A549 (cell line): Measurements from ENCODE around the gene CAMTA1. TPM values are rescaled to one million over a fixed set of nuclear protein-coding genes. Genes with fewer than 3 reads are reported as not detected.

Experiments used
- ATAC-seq, 2 experiments: fragments of 200-7000 bp in 1 of 2; fragments of >200 bp in 1 of 2; cut with Nextera tagmentation in 1 of 2; cut with Tn5 transposase in 1 of 2; 3 replicates each; pipeline versions ENCODE4 v1.8.0 to v1.9.1; 2018 to 2020; ENCODE audit warnings: mild to moderate bottlenecking in 1 of 2, moderate library complexity in 1 of 2
- CTCF ChIA-PET: fragments of 300-600 bp; sonication (Branson Sonifier 250); formaldehyde crosslinking; extraction: SDS; loops from one replicate; lab custom pipeline; 2021; ENCODE audit warnings: antibody characterized with exemption, inconsistent platforms; lab: Yijun Ruan, JAX
- POLR2A ChIA-PET: fragments of 350-600 bp; formaldehyde crosslinking; extraction: SDS; loops from one replicate; lab custom pipeline; 2021; ENCODE audit warnings: antibody characterized with exemption, inconsistent platforms; lab: Yijun Ruan, JAX
- DNase-seq, 2 experiments: peaks; one replicate each; pipeline versions ENCODE4 v3.0.0 to v3.0.0-alpha.2; 2011 to 2016; ENCODE audit warnings: low read depth in 1 of 2, low spot score in 1 of 2
- FAIRE-seq: peaks from 2 replicates; lab custom pipeline; 2011; peaks lifted over from hg19 to GRCh38; lab: Jason Lieb, UNC
- H3K27ac ChIP-seq, 2 experiments: fragments of >200 bp; sonication (Bioruptor Twin); formaldehyde crosslinking; 3 replicates each; pipeline ENCODE4 v1.5.1; 2016 to 2017
- H3K4me1 ChIP-seq: fragments of >200 bp; sonication (Bioruptor Twin); formaldehyde crosslinking; 3 replicates; pipeline ENCODE4 v1.6.1; 2016
- H3K4me2 ChIP-seq: fragments of >200 bp; sonication (Bioruptor Twin); formaldehyde crosslinking; 3 replicates; pipeline ENCODE4 v1.6.1; 2016
- H3K4me3 ChIP-seq: fragments of >200 bp; sonication (Bioruptor Twin); formaldehyde crosslinking; 3 replicates; pipeline ENCODE4 v1.5.1; 2016
- H3K9me3 ChIP-seq: fragments of >200 bp; sonication (Bioruptor Twin); formaldehyde crosslinking; 3 replicates; pipeline ENCODE4 v1.6.1; 2016
- BHLHE40 ChIP-seq: IDR thresholded peaks from 2 replicates; pipeline ENCODE4 v1.6.1; 2012; ENCODE audit warnings: low read depth, low read length, inconsistent platforms
- CEBPB ChIP-seq, 2 experiments: fragments of >200 bp in 1 of 2; sonication (Bioruptor Twin) in 1 of 2; formaldehyde crosslinking in 1 of 2; IDR thresholded peaks; 2 replicates each; pipeline ENCODE4 v1.6.1; 2012 to 2016
- CHD4 ChIP-seq: fragments of 200-600 bp; sonication (generic); IDR thresholded peaks from 2 replicates; pipeline ENCODE4 v1.6.1; 2016; ENCODE audit warnings: antibody characterized with exemption, mild to moderate bottlenecking, borderline replicate concordance
- EP300 ChIP-seq, 2 experiments: fragments of >200 bp; sonication (Bioruptor Twin); formaldehyde crosslinking; IDR thresholded peaks; 2 replicates in 1 of 2; 3 replicates in 1 of 2; pipeline ENCODE4 v1.6.1; 2016 to 2017
- FOSB ChIP-seq: fragments of 250-450 bp; sonication (Bioruptor Pico); IDR thresholded peaks from 2 replicates; pipeline ENCODE4 v1.5.0; 2020; ENCODE audit warnings: mild to moderate bottlenecking, moderate library complexity
- FOSL2 ChIP-seq, 2 experiments: fragments of 450-650 bp in 1 of 2; fragments of >200 bp in 1 of 2; sonication (Bioruptor Twin) in 1 of 2; formaldehyde crosslinking; IDR thresholded peaks; 2 replicates each; pipeline versions ENCODE4 v1.5.0 to v1.6.1; 2016 to 2020; ENCODE audit warnings: mild to moderate bottlenecking in 1 of 2, moderate library complexity in 1 of 2
- HOXA7 ChIP-seq: fragments of 250-450 bp; sonication (Bioruptor Pico); IDR thresholded peaks from 2 replicates; pipeline ENCODE4 v1.5.0; 2020; ENCODE audit warnings: mild to moderate bottlenecking, moderate library complexity
- HOXB13 ChIP-seq: fragments of 250-450 bp; sonication (Bioruptor Pico); IDR thresholded peaks from 2 replicates; pipeline ENCODE4 v1.5.0; 2020; ENCODE audit warnings: low read depth, mild to moderate bottlenecking, moderate library complexity
- JUN ChIP-seq, 2 experiments: fragments of >200 bp; sonication (Bioruptor Twin); formaldehyde crosslinking; IDR thresholded peaks; 2 replicates in 1 of 2; 3 replicates in 1 of 2; pipeline ENCODE4 v1.6.1; 2016 to 2017
- KDM5A ChIP-seq: fragments of 200-600 bp; sonication (generic); IDR thresholded peaks from 2 replicates; pipeline ENCODE4 v1.6.1; 2016; ENCODE audit warnings: antibody characterized with exemption, mild to moderate bottlenecking
- MAFK ChIP-seq: fragments of 450-650 bp; IDR thresholded peaks from 2 replicates; pipeline ENCODE4 v1.6.1; 2014; ENCODE audit not compliant: partially characterized antibody
- MAZ ChIP-seq: fragments of 150-350 bp; IDR thresholded peaks from 2 replicates; pipeline ENCODE4 v1.6.1; 2014; ENCODE audit warnings: antibody characterized with exemption, low read depth, low read length, borderline replicate concordance
- NFE2L2 ChIP-seq: fragments of 150-350 bp; conservative IDR thresholded peaks from 2 replicates; pipeline ENCODE4 v1.6.1; 2014; ENCODE audit warnings: low read length
- PHF8 ChIP-seq: fragments of 200-600 bp; sonication (generic); IDR thresholded peaks from 2 replicates; pipeline ENCODE4 v1.6.1; 2016; ENCODE audit warnings: low read depth, mild to moderate bottlenecking, antibody characterized with exemption, moderate library complexity, borderline replicate concordance
- POLR2AphosphoS2 ChIP-seq: conservative IDR thresholded peaks from 2 replicates; pipeline ENCODE4 v1.6.1; 2012; ENCODE audit warnings: low read length, improper control_type of control experiment, inconsistent platforms
- RARB ChIP-seq: fragments of 250-450 bp; sonication (Bioruptor Pico); IDR thresholded peaks from 2 replicates; pipeline ENCODE4 v1.8.0; 2021; ENCODE audit warnings: mild to moderate bottlenecking, moderate library complexity
- RFX5 ChIP-seq: fragments of 450-650 bp; IDR thresholded peaks from 2 replicates; pipeline ENCODE4 v1.7.1; 2014; ENCODE audit warnings: antibody characterized with exemption, mild to moderate bottlenecking, moderate library complexity
- RNF2 ChIP-seq: fragments of 200-600 bp; sonication (generic); IDR thresholded peaks from 2 replicates; pipeline ENCODE4 v1.6.1; 2016; ENCODE audit warnings: low read depth, mild to moderate bottlenecking, antibody characterized with exemption, moderate library complexity, borderline replicate concordance
- SMC3 ChIP-seq: fragments of >200 bp; sonication (Bioruptor Twin); formaldehyde crosslinking; IDR thresholded peaks from 3 replicates; pipeline ENCODE4 v1.6.1; 2018; ENCODE audit warnings: inconsistent platforms
- SREBF2 ChIP-seq: fragments of 450-650 bp; IDR thresholded peaks from 2 replicates; pipeline ENCODE4 v1.6.1; 2014; ENCODE audit warnings: mild to moderate bottlenecking, moderate library complexity
- TFCP2L1 ChIP-seq: fragments of 250-450 bp; sonication (Bioruptor Pico); IDR thresholded peaks from 2 replicates; pipeline ENCODE4 v1.5.0; 2021; ENCODE audit warnings: mild to moderate bottlenecking
- WGBS: methylation state at CpG from one replicate; pipeline ENCODE4 v1.1.6; 2017; ENCODE audit errors: missing lambda C conversion rate; 5-methylcytosine and 5-hydroxymethylcytosine counted together
- polyA plus RNA-seq, 4 experiments: library from polyadenylated mRNA; depleted of rRNA in 3 of 4; stranded (reverse); fragments of >200 nt; fragmentation: RNase III in 1 of 4; extraction: RNeasy Plus Mini Kit Qiagen cat#74134 plus additional on column Dnase treatment in 1 of 4; gene quantifications; 2 replicates in 3 of 4; 3 replicates in 1 of 4; pipeline ENCODE4 v1.2.3, GENCODE V29; 2011 to 2017
- TF ChIP-seq, protein P1 (sequence below): fragments of 250-450 bp; sonication (Bioruptor Pico); IDR thresholded peaks from 2 replicates; pipeline ENCODE4 v1.5.0; 2021; ENCODE audit warnings: mild to moderate bottlenecking, moderate library complexity, borderline replicate concordance
- TF ChIP-seq, protein P2 (sequence below): fragments of 450-650 bp; IDR thresholded peaks from 2 replicates; pipeline ENCODE4 v1.6.1; 2014; ENCODE audit warnings: antibody characterized with exemption
- TF ChIP-seq, protein P3 (sequence below): fragments of >200 bp; sonication (Bioruptor Twin); formaldehyde crosslinking; IDR thresholded peaks from 3 replicates; pipeline ENCODE4 v1.6.1; 2016

CAMTA1 gene
- polyA plus RNA-seq, 2 of the 4 experiments (the other 2 are of a cell fraction): 58.8 to 75.0 TPM

DNA sequence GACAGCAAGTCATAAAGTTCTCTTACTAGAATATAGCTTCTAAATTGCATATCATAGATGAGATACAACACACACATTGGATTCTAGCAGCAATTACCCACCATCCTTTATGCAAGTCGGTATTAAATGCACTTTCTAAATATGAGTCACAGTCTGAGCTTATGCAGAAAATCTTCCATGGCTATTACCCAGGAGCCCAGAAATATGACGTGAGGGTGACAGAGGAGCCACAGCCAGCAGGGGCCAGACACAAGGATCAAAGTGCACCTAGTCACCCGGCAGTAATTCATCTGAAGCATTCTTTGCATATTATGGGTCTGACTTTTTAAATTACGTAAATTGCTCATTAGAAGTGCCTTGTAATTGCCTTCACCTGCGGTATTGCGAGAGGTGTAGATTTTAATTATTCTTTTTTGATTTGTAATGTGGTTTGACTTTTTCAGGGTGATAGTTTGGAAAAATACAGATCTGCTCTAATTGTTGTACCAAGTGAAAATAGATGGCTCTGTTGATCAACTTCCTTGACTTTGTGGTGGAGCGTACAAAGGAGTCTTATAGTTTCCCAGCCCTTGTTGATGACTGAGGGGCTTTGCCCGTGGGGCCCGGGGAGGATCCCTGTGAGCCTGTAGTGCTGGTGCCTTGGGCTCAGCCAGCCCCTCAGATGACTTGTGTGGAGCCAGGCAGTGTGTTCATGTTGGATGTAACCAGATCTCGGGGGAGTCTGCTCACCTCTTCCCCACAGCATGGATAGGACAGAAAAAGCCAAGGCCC is 515.8 kb downstream of the CAMTA1 start (continued):
- TF ChIP-seq RNF2: no peak
- TF ChIP-seq CEBPB (IDR thresholded peaks at IDR 0.05): peak in 1 of 2 experiments; percentile 85; a peak in 2 of 4 replicates

DNA sequence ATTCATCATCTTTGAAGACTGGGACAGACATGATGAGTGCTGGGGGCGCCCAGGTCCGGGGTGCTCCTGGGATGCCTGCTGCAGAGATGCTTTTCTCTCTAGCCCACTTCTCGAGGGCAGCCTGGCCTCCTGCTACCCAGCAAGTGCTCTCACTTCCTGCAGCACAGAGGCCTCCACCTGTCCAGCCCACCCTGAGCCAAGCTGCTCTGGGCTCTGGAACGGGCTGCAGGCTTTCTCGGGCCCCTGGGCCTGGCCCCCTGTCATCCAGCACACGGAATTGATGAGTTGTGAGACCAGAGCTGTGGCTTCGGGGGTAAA is 516.4 kb downstream of the CAMTA1 start:
- CTCF ChIA-PET: interaction anchor here (0.8 kb wide), 1 partner anchor 231 kb away, joined by 3 read pairs; no protein-coding TSS in a partner anchor
- Histone ChIP-seq H3K4me2 (peak overlapping the region; percentile 60), H3K4me3 (no peak overlapping the region), H3K9me3 (peaks cover 31% of the 10 kb centered on the region), H3K4me1 (peaks cover 67% of the 10 kb centered on the region), H3K27ac (peak overlapping the region; percentile 97 to 98)
- TF ChIP-seq NFE2L2: no peak
- TF ChIP-seq MAZ: no peak
- TF ChIP-seq, protein P1, sequence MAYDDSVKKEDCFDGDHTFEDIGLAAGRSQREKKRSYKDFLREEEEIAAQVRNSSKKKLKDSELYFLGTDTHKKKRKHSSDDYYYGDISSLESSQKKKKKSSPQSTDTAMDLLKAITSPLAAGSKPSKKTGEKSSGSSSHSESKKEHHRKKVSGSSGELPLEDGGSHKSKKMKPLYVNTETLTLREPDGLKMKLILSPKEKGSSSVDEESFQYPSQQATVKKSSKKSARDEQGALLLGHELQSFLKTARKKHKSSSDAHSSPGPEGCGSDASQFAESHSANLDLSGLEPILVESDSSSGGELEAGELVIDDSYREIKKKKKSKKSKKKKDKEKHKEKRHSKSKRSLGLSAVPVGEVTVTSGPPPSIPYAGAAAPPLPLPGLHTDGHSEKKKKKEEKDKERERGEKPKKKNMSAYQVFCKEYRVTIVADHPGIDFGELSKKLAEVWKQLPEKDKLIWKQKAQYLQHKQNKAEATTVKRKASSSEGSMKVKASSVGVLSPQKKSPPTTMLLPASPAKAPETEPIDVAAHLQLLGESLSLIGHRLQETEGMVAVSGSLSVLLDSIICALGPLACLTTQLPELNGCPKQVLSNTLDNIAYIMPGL: no peak
- TF ChIP-seq, protein P2, sequence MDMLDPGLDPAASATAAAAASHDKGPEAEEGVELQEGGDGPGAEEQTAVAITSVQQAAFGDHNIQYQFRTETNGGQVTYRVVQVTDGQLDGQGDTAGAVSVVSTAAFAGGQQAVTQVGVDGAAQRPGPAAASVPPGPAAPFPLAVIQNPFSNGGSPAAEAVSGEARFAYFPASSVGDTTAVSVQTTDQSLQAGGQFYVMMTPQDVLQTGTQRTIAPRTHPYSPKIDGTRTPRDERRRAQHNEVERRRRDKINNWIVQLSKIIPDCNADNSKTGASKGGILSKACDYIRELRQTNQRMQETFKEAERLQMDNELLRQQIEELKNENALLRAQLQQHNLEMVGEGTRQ: no peak
- TF ChIP-seq MAFK: no peak
- no peak for TF ChIP-seq FOSB
- TF ChIP-seq CHD4: no peak
- no peak for TF ChIP-seq SREBF2
- TF ChIP-seq POLR2AphosphoS2: no peak
- TF ChIP-seq SMC3: no peak
- TF ChIP-seq PHF8: no peak
- no peak; the same call in 1 of the 2 replicates for TF ChIP-seq HOXB13 (CRISPR knock-in tag)
- TF ChIP-seq BHLHE40: no peak
- no peak for TF ChIP-seq RARB (CRISPR knock-in tag)
- no peak for TF ChIP-seq KDM5A
- DNase-seq (no peak), ATAC-seq (no peak), FAIRE-seq (no peak)
- POLR2A ChIA-PET: no interaction called here
- WGBS: 79% methylated on average over 2 of the region's 7 CpGs

DNA sequence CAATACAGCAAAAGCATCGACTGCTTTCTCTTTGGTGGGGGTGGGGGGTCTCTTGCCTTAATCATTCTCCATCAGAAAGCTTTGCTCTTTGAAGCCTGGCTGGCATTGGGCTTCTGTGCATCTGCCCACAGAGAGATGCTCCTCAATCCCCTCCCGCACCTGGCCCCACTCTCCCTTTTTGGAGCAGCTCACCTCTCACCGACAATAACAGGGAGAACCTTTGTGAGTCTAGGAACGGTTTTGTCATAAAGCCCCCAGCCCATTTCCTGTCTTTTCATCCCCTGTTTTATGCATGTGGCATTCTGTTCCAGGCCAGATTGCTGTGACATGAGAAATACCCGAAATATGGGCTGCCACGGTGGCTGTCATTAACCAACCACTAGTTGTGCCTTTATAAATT is 516.9 kb downstream of the CAMTA1 start:
- peak overlapping the region; percentile 97 to 98 for H3K27ac ChIP-seq
- WGBS: 89% methylated on average over 6 of the region's 6 CpGs
- H3K4me2 ChIP-seq: no peak overlapping the region
- POLR2A ChIA-PET: no interaction called here
- peaks cover 31% of the 10 kb centered on the region for H3K9me3 ChIP-seq
- peaks cover 67% of the 10 kb centered on the region for H3K4me1 ChIP-seq
- CTCF ChIA-PET: interaction anchor here (0.8 kb wide), 1 partner anchor 232 kb away, joined by 3 read pairs; no protein-coding TSS in a partner anchor
- ATAC-seq (no peak), DNase-seq (no peak), FAIRE-seq (no peak)
- no peak overlapping the region for H3K4me3 ChIP-seq
- TF ChIP-seq, protein P3, sequence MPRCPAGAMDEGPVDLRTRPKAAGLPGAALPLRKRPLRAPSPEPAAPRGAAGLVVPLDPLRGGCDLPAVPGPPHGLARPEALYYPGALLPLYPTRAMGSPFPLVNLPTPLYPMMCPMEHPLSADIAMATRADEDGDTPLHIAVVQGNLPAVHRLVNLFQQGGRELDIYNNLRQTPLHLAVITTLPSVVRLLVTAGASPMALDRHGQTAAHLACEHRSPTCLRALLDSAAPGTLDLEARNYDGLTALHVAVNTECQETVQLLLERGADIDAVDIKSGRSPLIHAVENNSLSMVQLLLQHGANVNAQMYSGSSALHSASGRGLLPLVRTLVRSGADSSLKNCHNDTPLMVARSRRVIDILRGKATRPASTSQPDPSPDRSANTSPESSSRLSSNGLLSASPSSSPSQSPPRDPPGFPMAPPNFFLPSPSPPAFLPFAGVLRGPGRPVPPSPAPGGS: no peak
- TF ChIP-seq EP300 (IDR thresholded peaks at IDR 0.05): no peak
- TF ChIP-seq JUN (IDR thresholded peaks at IDR 0.05): no peak
- TF ChIP-seq TFCP2L1 (CRISPR knock-in tag): no peak
- TF ChIP-seq, protein P1: no peak
- TF ChIP-seq FOSL2 (IDR thresholded peaks at IDR 0.05): no peak
- no peak for TF ChIP-seq FOSL2 (CRISPR knock-in tag; IDR thresholded peaks at IDR 0.05)
- TF ChIP-seq RFX5: no peak
- no peak for TF ChIP-seq HOXA7 (CRISPR knock-in tag)
